Endothelial cell of umbilical vein (primary cell): ENCODE results near the gene UBR4. TPM values are rescaled to one million over a fixed set of nuclear protein-coding genes. Genes with fewer than 3 reads are reported as not detected.

Experiments
- BruUV-seq: library from RNA; stranded (reverse); fragments of 400-500 nt; replicated peaks from 2 replicates; lab custom pipeline; 2021; lab: Mats Ljungman, UMichigan
- CTCF ChIA-PET: fragments of 300-600, 350-600 bp; sonication (Branson Sonifier 250); formaldehyde crosslinking; loops from one replicate; lab custom pipeline; 2021; ENCODE audit warnings: antibody characterized with exemption, inconsistent platforms; lab: Charles Lee
- POLR2A ChIA-PET: fragments of 300-600, 350-600 bp; sonication (Branson Sonifier 250); formaldehyde crosslinking; loops from one replicate; lab custom pipeline; 2021; ENCODE audit warnings: antibody characterized with exemption, inconsistent platforms; lab: Charles Lee
- DNase-seq: peaks from one replicate; pipeline ENCODE4 v3.0.0-alpha.2; 2011; ENCODE audit warnings: low read depth, low spot score
- FAIRE-seq: peaks from 2 replicates; lab custom pipeline; 2011; peaks lifted over from hg19 to GRCh38; lab: Jason Lieb, UNC
- H2AFZ ChIP-seq: 2 replicates; pipeline ENCODE4 v1.6.0; 2012; ENCODE audit warnings: low read depth, low read length, control low read depth, inconsistent platforms
- H3K27ac ChIP-seq: 2 replicates; pipeline ENCODE4 v1.5.1; 2011; ENCODE audit warnings: low read depth, mild to moderate bottlenecking, control low read depth, low read length, moderate library complexity; ENCODE audit not compliant: insufficient read depth
- H3K27me3 ChIP-seq, 2 experiments: 2 replicates each; pipeline versions ENCODE4 v1.6.0 to v1.6.1; 2011; ENCODE audit warnings: low read length in 2 of 2, mixed read lengths in 1 of 2; ENCODE audit not compliant: control insufficient read depth in 2 of 2, insufficient read depth in 2 of 2
- H3K36me3 ChIP-seq, 2 experiments: 2 replicates in 1 of 2; 3 replicates in 1 of 2; pipeline ENCODE4 v1.5.1; 2011; ENCODE audit warnings: low read length in 2 of 2, mild to moderate bottlenecking in 1 of 2, moderate library complexity in 1 of 2; ENCODE audit not compliant: control insufficient read depth in 2 of 2, insufficient read depth in 2 of 2; ENCODE audit errors: extremely low read depth in 1 of 2
- H3K4me1 ChIP-seq: 3 replicates; pipeline ENCODE4 v1.5.1; 2011; ENCODE audit warnings: mild to moderate bottlenecking, low read length; ENCODE audit not compliant: control insufficient read depth, insufficient read depth; ENCODE audit errors: extremely low read depth
- H3K4me2 ChIP-seq: 2 replicates; pipeline ENCODE4 v1.6.1; 2011; ENCODE audit warnings: low read length, control low read depth, mixed read lengths; ENCODE audit not compliant: insufficient read depth
- H3K4me3 ChIP-seq, 3 experiments: fragments of 200-600 bp in 1 of 3; sonication (generic), shearing (Covaris generic) in 1 of 3; replicated peaks in 1 of 3; 2 replicates each; pipeline ENCODE4 v1.5.1; 2011 to 2016; ENCODE audit warnings: control low read depth in 3 of 3, low read length in 3 of 3, mild to moderate bottlenecking in 2 of 3, inconsistent platforms in 1 of 3, low read depth in 1 of 3, moderate library complexity in 1 of 3; ENCODE audit not compliant: insufficient read depth in 1 of 3
- H3K79me2 ChIP-seq: 2 replicates; pipeline ENCODE4 v1.6.0; 2012; ENCODE audit warnings: low read length, inconsistent platforms; ENCODE audit not compliant: control insufficient read depth, insufficient read depth
- H3K9ac ChIP-seq: replicated peaks from 2 replicates; pipeline ENCODE3; 2011; ENCODE audit warnings: low read length, control low read depth; ENCODE audit not compliant: insufficient read depth; ENCODE audit errors: extremely low read depth
- H3K9me1 ChIP-seq: replicated peaks from 3 replicates; pipeline ENCODE4 v1.6.0; 2011; ENCODE audit warnings: mild to moderate bottlenecking, low read length; ENCODE audit not compliant: control insufficient read depth, insufficient read depth; ENCODE audit errors: extremely low read depth
- H3K9me3 ChIP-seq: replicated peaks from 2 replicates; pipeline ENCODE4 v1.5.1; 2012; ENCODE audit warnings: low read length, inconsistent platforms; ENCODE audit not compliant: control insufficient read depth, insufficient read depth
- H4K20me1 ChIP-seq: replicated peaks from 2 replicates; pipeline ENCODE3; 2011; ENCODE audit warnings: mild to moderate bottlenecking, low read length; ENCODE audit not compliant: control insufficient read depth, insufficient read depth; ENCODE audit errors: extremely low read depth
- CTCF ChIP-seq, 2 donors: IDR thresholded peaks; 1 replicate in 1 of 2; 2 replicates in 1 of 2; pipeline ENCODE4 v1.5.1; 2011; ENCODE audit warnings: low read length in 2 of 2, mild to moderate bottlenecking in 2 of 2, moderate library complexity in 2 of 2, control low read depth in 1 of 2, inconsistent platforms in 1 of 2, low read depth in 1 of 2; ENCODE audit not compliant: insufficient read depth in 1 of 2; ENCODE audit errors: extremely low read depth in 1 of 2
- EZH2 ChIP-seq: IDR thresholded peaks from 2 replicates; pipeline ENCODE4 v1.6.1; 2012; ENCODE audit warnings: borderline replicate concordance, low read depth, mild to moderate bottlenecking, moderate library complexity, low read length, inconsistent platforms; ENCODE audit not compliant: severe bottlenecking
- FOS ChIP-seq: IDR thresholded peaks from 2 replicates; pipeline ENCODE4 v1.6.1; 2011; ENCODE audit warnings: mild to moderate bottlenecking, low read length, moderate library complexity, borderline replicate concordance; ENCODE audit not compliant: insufficient read depth
- GATA2 ChIP-seq: IDR thresholded peaks from 2 replicates; pipeline ENCODE4 v1.7.0; 2011; ENCODE audit warnings: low read depth, mild to moderate bottlenecking, moderate library complexity, mixed read lengths, low read length; ENCODE audit not compliant: insufficient read length, insufficient read depth
- JUN ChIP-seq: IDR thresholded peaks from 2 replicates; pipeline ENCODE4 v1.6.1; 2011; ENCODE audit warnings: borderline replicate concordance, low read depth; ENCODE audit not compliant: insufficient read length, insufficient read depth
- MYC ChIP-seq: IDR thresholded peaks from one replicate; pipeline ENCODE4 v1.6.1; 2011; ENCODE audit warnings: mild to moderate bottlenecking, low read depth, low read length
- dilution Hi-C: fragments of 300-500 bp; cut with MboI; formaldehyde crosslinking; loops from one replicate; pipeline ENCODE4 v1.15.0; 2019; ENCODE audit warnings: low sequenced_read_pairs; ENCODE audit not compliant: extremely low pct_ligation_motif_present
- intact Hi-C: fragments of 100-400 bp; cut with micrococcal nuclease; formaldehyde crosslinking; loops from one replicate; pipeline ENCODE4 v1.10.0; 2022
- polyA plus RNA-seq, 4 experiments: library from polyadenylated mRNA; depleted of rRNA in 3 of 4; stranded (reverse) in 3 of 4; unstranded in 1 of 4; fragments of >200 nt; gene quantifications; 2 replicates each; pipeline versions ENCODE4 v1.2.1 to v1.2.3, GENCODE V29; 2011 to 2012; ENCODE audit warnings: missing spikeins in 1 of 4
- total RNA-seq: library from RNA; stranded (reverse); gene quantifications from 2 replicates; pipeline ENCODE4 v1.2.3, GENCODE V29; 2021

UBR4 gene
- total and polyA plus RNA-seq, 2 donors (not counting 3 experiments of a cell fraction or from before 2014, with no cell fraction given): 125 to 150 TPM

- intact Hi-C loops (no loop called here), dilution Hi-C loops (no loop called here)
- Histone ChIP-seq H3K4me1 (no peaks in the 10 kb centered on the region), H3K4me2 (no peak overlapping the region), H3K27me3 (peaks cover 6 to 11% of the 10 kb centered on the region in 2 experiments), H2AFZ (no peak overlapping the region), H3K79me2 (no peaks in the 10 kb centered on the region), H3K9ac (no peak overlapping the region), H3K27ac (no peak overlapping the region), H4K20me1 (no peaks in the 10 kb centered on the region), H3K4me3 (no peak overlapping the region), H3K9me3 (no peaks in the 10 kb centered on the region), H3K36me3 (no peaks in the 10 kb centered on the region), H3K9me1 (no peaks in the 10 kb centered on the region)
- no peak for FAIRE-seq
- no peak for DNase-seq
- TF ChIP-seq EZH2: peak; percentile 24
- TF ChIP-seq GATA2: no peak
- BruUV-seq: no TSS peak
- POLR2A ChIA-PET: no interaction called here
- CTCF ChIA-PET: interaction anchor here (0.7 to 1.3 kb wide), 2 partner anchors 141 to 147 kb away, joined by 3 to 4 read pairs; no protein-coding TSS in a partner anchor
Observed at GRCh38 chr1:19054216-19054615, 155.8 kb downstream of the UBR4 start.

DNA sequence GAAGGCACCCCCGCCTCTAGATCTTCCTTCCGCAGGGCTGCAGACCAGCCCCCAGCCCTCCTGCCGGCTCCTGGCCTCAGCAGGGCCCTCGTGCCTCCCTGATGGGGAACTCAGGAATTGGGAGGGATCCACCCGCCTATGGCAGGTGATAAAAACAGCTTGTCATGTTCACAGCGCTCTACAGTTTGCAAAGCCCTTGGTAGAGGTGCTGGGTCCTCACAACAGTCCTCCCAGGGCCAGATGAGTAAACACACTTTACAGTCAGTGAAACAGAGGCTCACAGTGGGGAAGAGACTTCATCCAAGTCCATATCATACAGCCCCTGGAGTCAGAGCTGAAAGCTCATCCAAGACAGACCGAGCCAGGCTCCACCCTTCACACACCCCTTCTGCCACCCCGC is 156.6 kb downstream of the UBR4 start:
- Histone ChIP-seq H4K20me1 (no peaks in the 10 kb centered on the region), H3K4me3 (no peak overlapping the region), H3K36me3 (no peaks in the 10 kb centered on the region), H2AFZ (no peak overlapping the region), H3K27ac (no peak overlapping the region), H3K9me3 (no peaks in the 10 kb centered on the region), H3K79me2 (no peaks in the 10 kb centered on the region), H3K9me1 (no peaks in the 10 kb centered on the region), H3K27me3 (peaks cover 6 to 11% of the 10 kb centered on the region in 2 experiments), H3K9ac (no peak overlapping the region), H3K4me2 (no peak overlapping the region), H3K4me1 (no peaks in the 10 kb centered on the region)
- intact Hi-C loops (no loop called here), dilution Hi-C loops (no loop called here)
- BruUV-seq: no TSS peak
- no peak for FAIRE-seq
- ChIA-PET POLR2A (no interaction called here), CTCF (interaction anchor here (1.3 to 2.6 kb wide), 3 partner anchors 28 to 146 kb away, joined by 4 to 9 read pairs (median 7); no protein-coding TSS in a partner anchor)
- no peak for TF ChIP-seq FOS
- no peak for TF ChIP-seq CTCF (IDR thresholded peaks at IDR 0.05; ENCODE audit: extremely low read depth in 1 of 2, insufficient read depth in 1 of 2, low read depth in 1 of 2, low read length in 2 of 2)
- TF ChIP-seq EZH2: no peak
- TF ChIP-seq MYC: no peak
- no peak for TF ChIP-seq JUN
- DNase-seq: no peak
